Lung microvascular endothelial cell (primary cell): ENCODE results near the gene MYO5A. TPM values are rescaled to one million over a fixed set of nuclear protein-coding genes. Genes with fewer than 3 reads are reported as not detected.

ENCODE experiments used
- DNase-seq, 2 donors: peaks; one replicate each; pipeline versions ENCODE4 v3.0.0 to v3.0.0-alpha.2; 2010; ENCODE audit warnings: low read depth in 2 of 2
- total RNA-seq: library from RNA; depleted of rRNA; stranded (reverse); fragments of >200 nt; gene quantifications from 2 replicates; pipeline ENCODE4 v1.2.1, GENCODE V29; 2014

The MYO5A gene
- total RNA-seq, 1 donor from 2014 or later = 21.2 TPM

GRCh38 chr15:52424856-52425431 is 103.7 kb downstream of the MYO5A start:
- no peak for DNase-seq

DNA sequence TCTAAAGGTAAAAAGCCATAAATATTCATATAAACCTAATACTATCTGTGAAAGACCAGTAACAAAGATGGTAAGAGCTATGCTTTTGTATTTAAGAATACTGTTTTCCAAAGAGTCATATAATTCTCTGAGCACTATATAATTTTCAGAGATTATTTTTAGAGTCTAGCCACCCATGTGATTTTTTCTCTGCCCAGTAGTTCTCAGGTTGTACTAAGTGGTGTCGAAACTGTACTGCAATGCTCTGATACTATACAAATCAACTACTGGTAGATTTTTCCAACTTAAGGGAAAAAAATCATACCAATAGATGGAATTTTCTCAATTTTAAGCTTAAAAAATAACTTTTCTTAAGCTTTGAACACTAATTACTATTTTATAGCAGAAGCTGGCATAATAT is 104.8 kb downstream of the MYO5A start:
- no peak for DNase-seq

DNA sequence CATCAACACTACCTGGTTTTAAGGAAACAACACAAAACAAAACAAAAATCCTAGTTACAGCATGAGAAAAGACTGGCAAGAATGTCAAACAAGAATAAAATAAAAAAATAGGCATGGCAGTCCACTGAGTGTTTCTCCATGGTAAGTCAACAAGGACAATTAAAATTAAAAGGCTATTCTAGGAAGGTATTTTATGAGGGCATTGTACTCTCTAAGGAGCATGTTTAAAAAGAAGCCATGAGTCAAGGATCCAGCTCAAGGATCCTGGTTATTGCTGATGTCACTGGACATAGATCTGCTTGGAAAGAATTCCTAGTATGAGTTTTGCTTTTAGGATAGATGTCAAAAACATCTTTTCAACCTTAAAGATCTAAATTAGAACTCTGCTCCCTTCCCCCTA is 106.7 kb downstream of the MYO5A start:
- no peak for DNase-seq

GRCh38 chr15:52421029-52421428 is 107.7 kb downstream of the MYO5A start:
- no peak for DNase-seq

GRCh38 chr15:52419494-52419893 is 109.2 kb downstream of the MYO5A start:
- DNase-seq = peak; percentile 75 to 85

DNA sequence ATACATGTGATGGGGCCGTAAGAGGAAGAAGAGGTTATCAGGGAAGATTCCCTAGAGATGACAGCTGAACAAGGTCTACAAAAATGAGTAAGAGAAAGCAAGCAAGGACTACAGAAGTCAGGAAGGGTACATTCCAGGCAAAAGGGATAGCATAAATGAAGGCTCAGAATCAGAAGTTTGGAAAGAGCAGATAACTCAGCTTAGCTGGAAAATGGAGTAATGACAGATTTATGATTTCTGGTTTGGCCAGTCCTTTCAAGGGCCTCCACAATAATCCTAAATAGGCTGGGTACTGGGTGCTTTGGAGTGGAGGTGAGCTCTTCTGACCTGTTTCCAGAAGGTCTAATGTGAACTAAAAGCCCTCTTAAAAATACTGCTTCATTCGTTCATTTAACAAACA is 110.7 kb downstream of the MYO5A start:
- peak in 1 of 2 donors; percentile 68 for DNase-seq

- peak; percentile 49 to 62 for DNase-seq
These were observed 111.2 kb downstream of the MYO5A start for GRCh38 chr15:52417521-52417920.

GRCh38 chr15:52416566-52416965 is 112.1 kb downstream of the MYO5A start:
- peak in 1 of 2 donors; percentile 15 for DNase-seq

GRCh38 chr15:52415628-52416027 is 113.1 kb downstream of the MYO5A start:
- DNase-seq = peak in 1 of 2 donors; percentile 93

- DNase-seq = no peak
These were observed 113.7 kb downstream of the MYO5A start for GRCh38 chr15:52414936-52415335.

DNA sequence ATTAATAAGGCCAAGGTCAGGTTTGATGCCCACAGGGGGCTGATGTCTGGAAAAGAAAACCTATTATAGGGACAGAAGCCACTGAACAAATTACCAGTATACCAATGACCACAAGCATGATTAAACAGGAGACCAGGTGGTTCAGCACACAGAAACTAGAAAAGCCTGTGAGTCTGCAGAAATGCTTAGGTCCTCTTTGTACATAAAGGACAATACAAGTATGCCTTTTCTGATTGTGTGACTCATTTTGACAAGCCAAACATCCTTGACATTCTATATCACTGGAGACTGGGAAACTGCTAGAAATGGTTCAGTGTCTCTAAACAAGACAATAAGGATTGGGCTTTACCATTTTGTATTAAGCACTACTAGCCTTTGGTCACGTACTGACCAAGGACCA is 119.9 kb downstream of the MYO5A start:
- DNase-seq = peak in 1 of 2 donors; percentile 64

GRCh38 chr15:52407374-52407773 is 121.3 kb downstream of the MYO5A start:
- no peak for DNase-seq

DNA sequence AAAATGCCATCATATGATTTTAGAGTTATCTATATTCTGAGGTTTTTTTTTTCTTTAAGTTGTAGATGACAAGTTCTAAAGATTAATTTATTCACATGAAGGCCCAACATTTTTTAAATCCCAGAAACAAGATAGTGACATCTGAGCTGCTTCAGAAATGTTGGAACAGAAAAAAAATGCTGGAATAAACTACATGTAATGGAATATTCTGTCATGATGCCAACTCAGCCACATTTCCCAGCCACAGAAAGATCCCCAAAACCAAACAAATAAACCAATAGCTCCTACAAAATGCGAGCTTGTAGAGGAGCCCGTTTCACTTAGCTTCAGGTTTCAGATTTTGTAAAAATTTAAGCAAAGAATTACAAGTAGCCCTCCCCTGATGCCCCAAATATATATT is 122.1 kb downstream of the MYO5A start:
- no peak for DNase-seq

GRCh38 chr15:52405856-52406255 is 122.8 kb downstream of the MYO5A start:
- DNase-seq = no peak

GRCh38 chr15:52397118-52397517 is 131.6 kb downstream of the MYO5A start:
- DNase-seq = no peak

DNA sequence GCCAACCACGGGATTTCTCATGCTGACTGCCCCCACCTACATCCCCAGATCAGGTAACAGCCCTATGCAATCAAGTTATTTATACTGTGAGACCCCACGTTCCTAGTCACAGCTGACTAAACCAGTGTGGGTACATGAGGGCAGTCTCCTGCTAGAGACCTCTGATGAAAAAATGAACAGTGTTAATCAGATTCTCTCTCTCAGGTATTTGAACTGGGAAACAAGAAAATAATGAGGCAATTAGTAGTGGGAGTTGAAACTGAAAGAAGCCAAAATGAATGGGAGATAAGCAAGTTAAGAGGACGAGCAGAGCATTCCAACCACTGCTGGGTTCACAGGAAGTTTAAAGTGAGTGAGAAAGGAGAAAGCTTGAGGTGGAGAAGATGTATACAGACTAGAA is 134.6 kb downstream of the MYO5A start:
- no peak for DNase-seq

DNA sequence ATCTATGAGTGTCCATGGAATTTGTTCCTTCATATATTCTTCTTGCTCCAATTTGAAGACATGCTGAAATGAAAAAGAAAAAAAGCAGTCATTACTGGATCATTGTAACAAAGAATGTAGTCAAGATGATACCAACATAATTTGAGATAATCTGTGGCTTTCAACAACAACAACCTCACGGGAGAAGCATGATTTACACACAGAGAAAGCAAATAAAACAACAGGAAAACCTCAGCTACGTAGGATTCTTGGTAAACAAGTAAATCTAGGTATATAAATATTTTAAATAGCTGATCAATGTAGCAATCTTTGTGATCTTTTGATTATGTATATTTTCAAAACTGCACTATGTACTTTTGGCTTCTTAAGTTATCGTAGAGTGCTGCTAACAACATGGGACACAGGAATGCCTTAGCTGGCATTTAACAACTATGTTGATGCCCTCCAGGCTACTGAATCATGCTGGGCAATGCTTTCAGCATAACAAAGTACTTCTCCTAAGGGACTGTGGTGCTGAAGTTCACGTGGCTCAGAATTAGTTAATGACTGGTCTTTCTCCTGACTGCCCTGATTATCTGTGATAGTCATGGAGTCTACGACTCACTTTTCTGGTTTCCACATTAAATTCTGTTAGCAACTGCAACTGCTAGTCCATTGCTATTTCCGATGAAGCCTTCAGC is 136.5 kb downstream of the MYO5A start:
- DNase-seq = no peak

DNA sequence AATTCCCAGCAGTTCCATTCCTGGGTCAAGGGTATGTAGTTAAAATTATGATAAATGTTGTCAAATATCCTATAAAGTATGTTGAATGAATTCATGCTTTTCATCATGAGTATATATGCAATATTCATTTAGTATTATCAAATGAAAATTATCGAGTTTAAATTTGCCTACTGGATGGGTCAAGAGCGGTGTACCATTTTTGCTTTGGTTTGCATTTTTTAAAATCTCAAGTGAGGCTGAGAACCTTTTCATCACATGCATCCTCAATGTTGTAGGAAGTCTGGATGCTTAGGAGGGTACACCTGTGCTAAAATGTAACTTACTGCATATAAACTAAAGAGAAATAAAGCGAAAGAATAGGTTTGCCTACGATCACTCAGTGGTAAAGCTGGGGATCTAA is 137.6 kb downstream of the MYO5A start:
- no peak for DNase-seq

GRCh38 chr15:52385670-52386069 is 143.0 kb downstream of the MYO5A start:
- DNase-seq = no peak

GRCh38 chr15:52383100-52383588 is 145.5 kb downstream of the MYO5A start:
- DNase-seq = peak; percentile 29 to 64

GRCh38 chr15:52382647-52383046 is 146.0 kb downstream of the MYO5A start:
- DNase-seq = no peak

DNA sequence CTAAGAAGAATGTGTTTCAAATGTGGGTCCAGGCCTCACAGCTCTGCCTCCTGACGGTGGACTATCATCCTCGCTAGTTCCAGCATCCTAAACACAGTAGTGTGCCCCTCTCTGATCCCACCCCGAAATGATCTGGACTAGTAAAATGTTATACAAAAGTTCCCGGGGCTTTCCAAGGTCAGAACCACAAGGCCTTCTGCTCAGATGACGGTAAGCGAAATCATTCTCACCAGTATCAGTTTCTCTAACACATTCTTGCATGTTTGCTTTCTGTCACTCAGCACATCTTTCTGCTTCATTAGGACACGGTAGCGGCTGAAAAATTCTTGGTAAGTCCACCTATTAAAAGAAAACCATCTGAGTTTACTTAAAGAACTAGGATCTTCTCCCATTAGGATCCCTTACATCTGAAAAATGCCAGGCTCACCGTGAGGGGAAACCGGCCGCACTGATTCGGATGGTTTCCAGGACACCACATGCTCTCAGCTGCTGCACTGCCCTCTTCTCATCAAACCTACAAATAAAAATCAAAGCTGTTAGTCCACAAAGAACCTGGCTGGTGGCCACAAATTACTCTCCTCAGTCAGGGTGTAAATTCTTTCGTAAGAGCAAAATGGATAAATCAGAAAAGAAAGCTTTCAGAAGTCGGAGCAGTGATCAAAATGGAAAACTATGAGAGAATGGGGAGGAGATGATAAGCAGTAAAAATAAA is 149.1 kb downstream of the MYO5A start:
- DNase-seq = no peak
